DOHH2 (cell line): ENCODE data around the gene TXNL4B.

ENCODE experiments used
- EZH2phosphoT487 ChIP-seq: fragments of 200-600 bp; sonication (generic); IDR thresholded peaks from 2 replicates; pipeline ENCODE4 v1.6.1; 2017; ENCODE audit warnings: borderline replicate concordance, mild to moderate bottlenecking, antibody characterized with exemption, low read length, moderate library complexity, mixed read lengths
- TF ChIP-seq, protein P1 (sequence below): fragments of 200-600 bp; sonication (generic); IDR thresholded peaks from one replicate; pipeline ENCODE4 v1.5.1; 2014; ENCODE audit warnings: antibody characterized with exemption, mild to moderate bottlenecking, low read depth, low read length; ENCODE audit not compliant: poor library complexity, severe bottlenecking

DNA sequence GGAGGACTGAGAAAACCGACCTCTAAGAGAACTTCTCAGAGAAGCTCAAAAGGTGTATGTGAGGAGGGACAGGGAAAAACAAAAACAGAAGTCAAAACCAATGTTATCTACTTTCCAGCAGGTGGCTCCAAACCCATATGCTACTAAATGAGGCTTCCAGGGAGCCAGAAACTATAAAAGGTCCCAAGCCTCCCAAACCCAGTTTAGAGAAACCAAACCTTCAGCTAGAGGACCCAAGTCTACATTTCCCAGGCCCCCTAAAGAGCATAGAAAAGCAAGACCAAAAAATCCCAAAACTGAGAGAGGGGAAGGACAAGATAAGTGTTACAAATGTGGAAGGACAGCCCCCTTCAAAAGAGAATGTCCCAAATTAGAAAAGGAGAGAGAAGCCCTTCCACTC lies 26.7 kb downstream of the TXNL4B start:
- TF ChIP-seq, protein P1, sequence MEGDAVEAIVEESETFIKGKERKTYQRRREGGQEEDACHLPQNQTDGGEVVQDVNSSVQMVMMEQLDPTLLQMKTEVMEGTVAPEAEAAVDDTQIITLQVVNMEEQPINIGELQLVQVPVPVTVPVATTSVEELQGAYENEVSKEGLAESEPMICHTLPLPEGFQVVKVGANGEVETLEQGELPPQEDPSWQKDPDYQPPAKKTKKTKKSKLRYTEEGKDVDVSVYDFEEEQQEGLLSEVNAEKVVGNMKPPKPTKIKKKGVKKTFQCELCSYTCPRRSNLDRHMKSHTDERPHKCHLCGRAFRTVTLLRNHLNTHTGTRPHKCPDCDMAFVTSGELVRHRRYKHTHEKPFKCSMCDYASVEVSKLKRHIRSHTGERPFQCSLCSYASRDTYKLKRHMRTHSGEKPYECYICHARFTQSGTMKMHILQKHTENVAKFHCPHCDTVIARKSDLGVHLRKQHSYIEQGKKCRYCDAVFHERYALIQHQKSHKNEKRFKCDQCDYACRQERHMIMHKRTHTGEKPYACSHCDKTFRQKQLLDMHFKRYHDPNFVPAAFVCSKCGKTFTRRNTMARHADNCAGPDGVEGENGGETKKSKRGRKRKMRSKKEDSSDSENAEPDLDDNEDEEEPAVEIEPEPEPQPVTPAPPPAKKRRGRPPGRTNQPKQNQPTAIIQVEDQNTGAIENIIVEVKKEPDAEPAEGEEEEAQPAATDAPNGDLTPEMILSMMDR: peak; percentile 68
- TF ChIP-seq EZH2phosphoT487: no peak
